DND-41 (cell line): Measurements from ENCODE around the gene UBAC1.

ENCODE experiments used
- EZH2 ChIP-seq: IDR thresholded peaks from 3 replicates; pipeline ENCODE4 v1.6.1; 2012; ENCODE audit warnings: borderline replicate concordance, low read depth, mild to moderate bottlenecking, moderate library complexity, low read length, inconsistent platforms; ENCODE audit not compliant: severe bottlenecking
- TF ChIP-seq, protein P1 (sequence below): IDR thresholded peaks from 2 replicates; pipeline ENCODE4 v1.5.1; 2012; ENCODE audit warnings: borderline replicate concordance, low read length, moderate library complexity, mild to moderate bottlenecking; ENCODE audit not compliant: poor library complexity, severe bottlenecking; ENCODE audit errors: extremely low read depth

DNA sequence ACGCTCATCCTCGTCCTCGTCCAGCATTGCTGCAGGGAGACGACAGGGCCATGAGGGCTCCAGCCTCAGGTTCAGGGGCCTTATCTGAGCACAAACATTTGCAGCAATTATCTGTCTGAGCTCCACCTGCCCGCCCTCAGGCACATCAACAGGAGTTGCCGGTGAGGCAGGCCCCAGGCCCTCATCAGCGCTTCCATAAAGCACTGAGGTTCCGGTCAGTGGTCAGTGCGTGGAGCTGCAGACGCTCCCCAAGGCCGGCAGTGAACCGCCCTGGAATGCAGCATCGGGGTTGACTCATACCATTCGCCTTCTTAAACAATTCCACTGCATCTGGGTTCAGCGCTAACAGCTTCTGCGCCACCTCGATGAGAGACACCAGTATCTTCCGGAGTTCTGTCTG, 15.2 kb downstream of the UBAC1 start:
- TF ChIP-seq, protein P1, sequence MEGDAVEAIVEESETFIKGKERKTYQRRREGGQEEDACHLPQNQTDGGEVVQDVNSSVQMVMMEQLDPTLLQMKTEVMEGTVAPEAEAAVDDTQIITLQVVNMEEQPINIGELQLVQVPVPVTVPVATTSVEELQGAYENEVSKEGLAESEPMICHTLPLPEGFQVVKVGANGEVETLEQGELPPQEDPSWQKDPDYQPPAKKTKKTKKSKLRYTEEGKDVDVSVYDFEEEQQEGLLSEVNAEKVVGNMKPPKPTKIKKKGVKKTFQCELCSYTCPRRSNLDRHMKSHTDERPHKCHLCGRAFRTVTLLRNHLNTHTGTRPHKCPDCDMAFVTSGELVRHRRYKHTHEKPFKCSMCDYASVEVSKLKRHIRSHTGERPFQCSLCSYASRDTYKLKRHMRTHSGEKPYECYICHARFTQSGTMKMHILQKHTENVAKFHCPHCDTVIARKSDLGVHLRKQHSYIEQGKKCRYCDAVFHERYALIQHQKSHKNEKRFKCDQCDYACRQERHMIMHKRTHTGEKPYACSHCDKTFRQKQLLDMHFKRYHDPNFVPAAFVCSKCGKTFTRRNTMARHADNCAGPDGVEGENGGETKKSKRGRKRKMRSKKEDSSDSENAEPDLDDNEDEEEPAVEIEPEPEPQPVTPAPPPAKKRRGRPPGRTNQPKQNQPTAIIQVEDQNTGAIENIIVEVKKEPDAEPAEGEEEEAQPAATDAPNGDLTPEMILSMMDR = no peak
- TF ChIP-seq EZH2 = no peak
